HG03280 (cell line): Measurements from ENCODE around the gene HS2ST1.
"Not testable (repeated sequence)": the region's sequence is repeated elsewhere in the genome, so short reads cannot be mapped to it uniquely, and the experiment has no call there.

ENCODE experiments used
- ATAC-seq: cut with Tn5 transposase; IDR thresholded peaks from one replicate; pipeline ENCODE4 v1.9.1; 2021; ENCODE audit warnings: mild to moderate bottlenecking, moderate library complexity; ENCODE audit not compliant: unreplicated experiment

Gene HS2ST1

DNA sequence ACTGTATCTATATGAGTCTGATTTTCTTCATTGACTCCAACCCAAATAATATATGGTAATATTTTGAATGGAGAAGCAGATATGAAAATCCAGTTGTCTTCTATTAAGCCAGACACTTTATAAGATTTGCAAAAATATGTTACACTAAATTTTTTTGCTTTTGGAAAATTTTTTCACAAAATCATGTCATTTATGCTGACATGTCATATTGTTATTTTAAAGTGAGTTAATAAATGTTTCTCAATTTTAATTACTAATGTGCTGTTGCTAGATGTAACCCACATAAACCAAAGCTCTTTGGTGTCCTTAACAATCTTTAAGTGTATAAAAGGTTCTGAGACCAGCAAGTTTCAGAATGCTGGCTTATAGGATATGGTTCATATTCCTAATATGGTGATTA is 142.5 kb downstream of the HS2ST1 start:
- ATAC-seq = no peak

DNA sequence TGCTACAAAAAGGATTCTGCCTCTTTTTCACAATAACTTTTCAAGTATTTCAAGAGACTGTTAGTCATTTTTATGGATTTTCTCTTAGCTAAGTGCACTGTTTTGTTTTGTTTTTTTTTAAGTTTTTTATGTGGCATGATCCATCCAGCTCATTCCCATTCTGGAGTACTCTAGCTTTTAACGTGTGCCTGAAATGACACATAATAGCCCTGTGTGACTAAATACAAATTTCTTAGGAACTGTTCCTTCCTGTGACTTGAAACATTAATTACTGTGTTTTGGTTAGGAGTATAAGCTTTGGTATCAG is 143.9 kb downstream of the HS2ST1 start:
- no peak for ATAC-seq

GRCh38 chr1:87061742-87062156 is 147.3 kb downstream of the HS2ST1 start:
- ATAC-seq = peak; percentile 51

GRCh38 chr1:87062687-87063086 is 148.3 kb downstream of the HS2ST1 start:
- no peak for ATAC-seq

DNA sequence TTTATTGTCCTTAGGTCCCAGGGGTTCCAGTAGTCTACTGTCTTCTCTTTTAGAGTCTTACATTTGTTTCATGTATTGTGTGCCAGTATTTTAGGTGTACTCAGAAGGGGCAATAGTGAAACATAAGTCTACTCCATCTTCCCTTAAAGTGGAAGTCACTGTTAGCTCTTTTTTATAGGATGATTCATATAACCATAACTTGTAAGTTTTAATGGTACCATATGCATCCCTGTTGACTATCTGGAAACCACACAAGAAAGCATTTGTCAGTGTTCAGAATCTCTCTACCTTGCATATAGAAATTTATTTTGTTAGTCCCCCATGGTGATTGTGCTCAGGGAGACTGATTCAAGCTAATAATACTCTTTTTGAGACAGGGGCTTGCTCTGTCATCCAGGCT is 149.9 kb downstream of the HS2ST1 start:
- ATAC-seq = no peak

DNA sequence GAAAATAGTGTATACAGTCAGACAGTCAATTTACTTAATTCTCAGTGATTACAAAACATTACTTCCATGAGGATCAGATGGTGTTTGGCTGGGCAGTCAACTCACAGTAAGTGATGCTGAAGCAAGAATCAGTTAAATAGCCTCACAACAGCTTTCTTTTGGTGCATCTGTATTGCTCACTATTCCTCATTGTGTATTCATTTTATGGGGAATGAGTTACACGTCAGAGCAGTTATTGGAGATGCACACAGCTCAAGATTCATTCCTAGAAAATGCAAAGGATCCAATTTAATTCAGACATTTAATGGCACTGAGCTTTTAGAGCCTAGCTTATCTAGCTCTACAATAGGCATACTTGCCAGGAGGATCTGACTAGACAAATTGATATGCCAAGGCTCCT is 150.6 kb downstream of the HS2ST1 start:
- ATAC-seq = no peak

GRCh38 chr1:87066708-87067107 is 152.3 kb downstream of the HS2ST1 start:
- ATAC-seq = not testable (repeated sequence)

DNA sequence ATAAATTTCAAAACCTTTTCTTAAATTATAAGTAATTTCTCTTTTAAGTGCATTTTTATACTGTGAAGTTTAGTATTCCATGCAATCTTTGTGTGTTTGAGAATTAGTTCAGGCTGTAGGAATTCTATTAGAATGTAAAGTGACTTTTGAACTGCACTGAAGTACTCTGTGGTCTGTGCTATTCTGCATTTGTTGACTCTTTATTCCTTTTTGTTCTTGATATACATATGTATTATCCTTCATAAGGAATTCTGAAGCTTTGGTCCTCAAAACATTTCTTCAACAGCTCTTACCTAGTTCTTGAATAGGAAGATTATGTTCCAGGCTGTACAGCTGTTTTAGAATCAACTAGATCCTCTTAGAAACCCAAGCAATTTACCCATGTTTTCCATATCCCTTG is 158.0 kb downstream of the HS2ST1 start:
- no peak for ATAC-seq

DNA sequence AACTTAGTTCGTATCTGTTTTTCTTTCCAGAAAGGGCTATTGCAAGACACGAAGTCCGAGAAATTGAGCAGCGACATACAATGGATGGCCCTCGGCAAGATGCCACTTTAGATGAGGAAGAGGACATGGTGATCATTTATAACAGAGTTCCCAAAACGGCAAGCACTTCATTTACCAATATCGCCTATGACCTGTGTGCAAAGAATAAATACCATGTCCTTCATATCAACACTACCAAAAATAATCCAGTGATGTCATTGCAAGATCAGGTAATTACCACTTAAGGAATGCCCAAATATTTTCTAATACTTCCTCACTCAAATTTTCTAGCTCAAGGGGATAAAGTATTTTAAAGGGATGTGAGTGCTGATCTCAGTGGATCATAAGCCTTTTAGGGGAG is 158.5 kb downstream of the HS2ST1 start:
- no peak for ATAC-seq

GRCh38 chr1:87074001-87074795 is 159.8 kb downstream of the HS2ST1 start:
- no peak for ATAC-seq

DNA sequence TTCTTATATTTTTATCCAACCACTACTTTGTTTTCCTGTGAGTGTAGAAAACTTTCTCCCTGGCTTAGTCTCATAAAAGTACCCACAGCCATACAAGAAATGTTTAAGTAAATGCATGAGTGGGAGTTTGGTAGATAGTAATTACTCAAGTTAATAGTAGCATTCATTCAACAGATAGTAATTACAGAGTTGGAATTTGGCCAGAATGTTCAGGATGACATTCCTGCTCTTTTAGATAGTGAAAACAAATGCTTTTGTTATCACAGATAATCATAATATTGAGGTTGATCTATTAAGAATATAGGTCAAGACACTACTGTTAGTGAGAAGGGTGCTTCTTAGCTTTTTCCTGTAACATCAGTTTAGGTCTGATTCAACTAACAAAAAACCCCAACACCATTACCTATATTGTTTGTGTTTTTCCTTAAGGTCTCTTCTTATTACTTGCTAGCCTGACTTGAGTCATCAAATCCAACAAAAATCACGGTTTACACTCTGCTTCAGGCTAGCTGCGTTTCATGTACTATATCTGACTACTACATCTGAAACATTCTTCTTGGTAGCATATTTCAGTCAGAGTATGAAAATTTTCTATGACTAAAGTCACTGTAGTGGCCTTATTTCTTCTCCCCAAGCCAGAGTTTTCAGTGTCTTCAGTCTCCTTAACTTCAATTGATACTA is 163.7 kb downstream of the HS2ST1 start:
- ATAC-seq = peak; percentile 55

GRCh38 chr1:87084244-87084836 is 169.9 kb downstream of the HS2ST1 start:
- ATAC-seq = no peak

DNA sequence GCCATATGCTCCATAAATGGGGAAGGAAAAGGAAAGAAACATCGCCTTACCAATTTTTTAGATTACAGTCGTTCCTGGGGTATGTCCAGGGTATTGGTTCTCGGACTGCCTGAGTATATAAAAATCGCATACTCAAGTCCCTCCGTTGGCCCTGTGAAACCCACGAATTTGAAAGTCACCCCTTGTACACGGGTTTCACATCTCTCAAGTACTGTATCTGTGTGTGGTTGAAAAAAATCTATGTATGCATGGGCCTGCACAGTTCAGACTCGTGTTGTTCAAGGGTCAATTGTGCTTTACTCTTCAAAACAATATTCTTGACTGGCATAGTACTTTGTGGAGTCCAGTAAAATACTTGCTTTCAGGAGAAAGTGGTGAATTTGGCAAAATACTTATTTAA is 171.7 kb downstream of the HS2ST1 start:
- no peak for ATAC-seq

GRCh38 chr1:87089070-87089736 is 174.8 kb downstream of the HS2ST1 start:
- no peak for ATAC-seq

GRCh38 chr1:87089823-87090222 is 175.4 kb downstream of the HS2ST1 start:
- no peak for ATAC-seq

- ATAC-seq = no peak
Measured at GRCh38 chr1:87091425-87091824, 177.0 kb downstream of the HS2ST1 start.

- ATAC-seq = no peak
Measured at GRCh38 chr1:87092846-87093245, 178.4 kb downstream of the HS2ST1 start.

GRCh38 chr1:87093286-87093685 is 178.9 kb downstream of the HS2ST1 start:
- no peak for ATAC-seq

DNA sequence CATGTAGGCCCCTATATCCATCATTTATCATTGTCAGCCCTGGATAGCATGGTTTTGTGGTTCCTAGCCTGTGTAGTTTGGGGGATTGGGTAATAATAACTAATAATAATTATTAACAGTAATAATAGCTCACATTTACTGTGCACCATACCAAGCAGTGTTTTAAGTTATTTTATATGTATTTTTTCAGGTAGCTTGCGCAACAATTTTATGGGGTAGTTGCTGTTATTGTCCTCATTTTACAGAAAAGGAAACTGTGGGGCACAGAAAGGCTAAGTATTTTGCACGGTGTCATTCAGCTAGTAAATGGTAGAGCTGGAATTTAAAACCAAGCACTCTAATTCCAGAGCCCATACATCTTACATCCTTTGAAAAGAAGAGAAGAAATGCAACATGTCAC is 179.8 kb downstream of the HS2ST1 start:
- ATAC-seq = no peak

DNA sequence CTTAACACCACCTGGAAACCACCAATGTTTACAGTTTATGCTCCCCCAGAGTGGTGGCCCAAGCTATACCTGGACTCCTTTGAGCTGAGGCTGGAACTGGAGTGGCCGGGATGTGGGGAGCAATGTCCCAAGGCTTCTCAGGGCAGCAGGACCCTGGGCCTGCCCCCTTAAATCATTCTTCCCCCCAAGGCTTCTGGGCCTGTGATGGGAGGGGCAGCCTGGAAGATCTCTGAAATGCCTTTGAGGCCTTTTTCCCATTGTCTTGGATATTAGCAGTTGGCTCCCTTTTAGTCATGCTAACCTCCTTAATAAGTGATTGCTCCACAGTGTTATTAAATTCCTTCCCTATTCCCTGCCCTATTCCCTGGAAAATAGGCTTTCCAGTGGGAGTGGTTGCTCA is 185.8 kb downstream of the HS2ST1 start:
- ATAC-seq = no peak

DNA sequence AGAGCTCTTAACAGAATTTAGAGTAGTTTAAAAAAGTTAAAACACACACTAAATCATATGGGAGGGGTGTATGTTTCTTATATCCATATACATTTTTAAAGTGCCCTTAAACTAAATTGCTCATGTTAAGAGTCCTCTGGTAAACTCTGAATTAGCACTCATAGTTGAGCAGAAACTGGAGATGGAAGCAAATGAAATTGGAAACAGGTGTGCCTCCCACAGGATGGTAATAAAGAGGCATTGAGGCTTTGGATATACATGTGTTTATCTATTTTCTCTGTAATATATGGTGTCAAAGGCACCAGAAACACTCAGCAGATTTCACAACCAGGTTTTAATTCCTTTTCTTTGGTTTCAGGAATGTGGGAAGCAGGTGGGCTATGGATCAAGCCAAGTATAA is 188.6 kb downstream of the HS2ST1 start:
- ATAC-seq = no peak

DNA sequence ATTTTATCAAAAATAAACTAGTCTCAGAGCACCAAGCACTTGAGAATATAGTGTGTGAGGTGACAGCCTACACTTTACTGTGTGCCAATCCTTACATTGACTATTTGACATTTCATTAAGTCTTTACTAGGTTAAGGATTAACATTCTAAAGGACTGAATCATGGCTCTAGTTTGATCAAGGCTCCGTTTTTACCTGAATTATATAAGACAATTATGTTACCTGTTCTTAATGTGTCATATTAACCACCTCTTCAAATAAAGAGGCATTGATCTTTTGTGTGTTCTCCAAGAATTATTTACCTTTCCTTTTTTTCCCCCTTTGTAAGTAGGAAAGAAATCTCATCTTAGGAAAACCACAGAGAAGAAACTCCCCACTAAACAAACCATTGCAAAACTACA is 189.7 kb downstream of the HS2ST1 start:
- no peak for ATAC-seq
